ENCODE measurements around the gene RBFOX1. TPM values are rescaled to one million over a fixed set of nuclear protein-coding genes. Genes with fewer than 3 reads are reported as not detected.

The RBFOX1 gene
- total RNA-seq, 1 donor from 2014 or later, result 0.84 TPM

DNA sequence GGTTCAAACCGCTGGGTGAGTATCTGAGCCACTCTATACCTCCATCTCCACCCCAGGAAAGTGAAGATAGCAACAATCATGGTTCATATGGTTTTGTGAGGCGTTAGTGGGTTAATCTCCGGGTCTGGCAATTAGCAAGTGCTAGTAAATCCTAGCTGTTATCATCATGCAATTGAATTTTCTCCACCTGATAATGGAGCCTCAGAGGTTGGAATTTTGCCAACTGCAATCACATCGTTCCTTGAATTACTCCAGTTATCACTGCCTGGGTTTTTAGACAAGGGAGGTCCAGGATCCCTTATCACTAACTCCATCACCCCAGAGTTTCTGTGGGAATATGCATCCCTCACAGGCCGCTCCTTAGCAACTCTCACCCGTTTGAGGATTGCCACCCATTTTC, 311.5 kb downstream of the RBFOX1 start:
- Histone ChIP-seq H3K9ac (ENCODE audit: low read length) (no peak overlapping the region), H3K27me3 (ENCODE audit: insufficient read depth, low read length) (no peaks in the 10 kb centered on the region), H3K36me3 (ENCODE audit: insufficient read depth, low read length) (no peaks in the 10 kb centered on the region), H4K20me1 (ENCODE audit: insufficient read depth, low read length) (no peaks in the 10 kb centered on the region), H3K27ac (ENCODE audit: low read depth, low read length) (no peak overlapping the region), H3K4me3 (ENCODE audit: insufficient read depth, low read depth, low read length) (no peak overlapping the region), H3K79me2 (ENCODE audit: insufficient read depth, low read length) (no peaks in the 10 kb centered on the region), H3K9me3 (ENCODE audit: insufficient read depth, low read depth, low read length) (peaks cover 7% of the 10 kb centered on the region), H2AFZ (ENCODE audit: low read depth, low read length) (no peak overlapping the region), H3K4me2 (ENCODE audit: low read length) (no peak overlapping the region), H3K4me1 (ENCODE audit: insufficient read depth, low read length) (no peaks in the 10 kb centered on the region)
- TF ChIP-seq EZH2 (IDR thresholded peaks at IDR 0.05; ENCODE audit: insufficient read depth, low read length), result no peak
- TF ChIP-seq, protein P1, sequence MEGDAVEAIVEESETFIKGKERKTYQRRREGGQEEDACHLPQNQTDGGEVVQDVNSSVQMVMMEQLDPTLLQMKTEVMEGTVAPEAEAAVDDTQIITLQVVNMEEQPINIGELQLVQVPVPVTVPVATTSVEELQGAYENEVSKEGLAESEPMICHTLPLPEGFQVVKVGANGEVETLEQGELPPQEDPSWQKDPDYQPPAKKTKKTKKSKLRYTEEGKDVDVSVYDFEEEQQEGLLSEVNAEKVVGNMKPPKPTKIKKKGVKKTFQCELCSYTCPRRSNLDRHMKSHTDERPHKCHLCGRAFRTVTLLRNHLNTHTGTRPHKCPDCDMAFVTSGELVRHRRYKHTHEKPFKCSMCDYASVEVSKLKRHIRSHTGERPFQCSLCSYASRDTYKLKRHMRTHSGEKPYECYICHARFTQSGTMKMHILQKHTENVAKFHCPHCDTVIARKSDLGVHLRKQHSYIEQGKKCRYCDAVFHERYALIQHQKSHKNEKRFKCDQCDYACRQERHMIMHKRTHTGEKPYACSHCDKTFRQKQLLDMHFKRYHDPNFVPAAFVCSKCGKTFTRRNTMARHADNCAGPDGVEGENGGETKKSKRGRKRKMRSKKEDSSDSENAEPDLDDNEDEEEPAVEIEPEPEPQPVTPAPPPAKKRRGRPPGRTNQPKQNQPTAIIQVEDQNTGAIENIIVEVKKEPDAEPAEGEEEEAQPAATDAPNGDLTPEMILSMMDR (IDR thresholded peaks at IDR 0.05; ENCODE audit: insufficient read depth, low read depth, low read length), result no peak
- Mint-ChIP-seq H3K4me3 (ENCODE audit: unreplicated experiment) (no peak overlapping the region), H3K4me1 (ENCODE audit: low read depth, unreplicated experiment) (no peaks in the 10 kb centered on the region), H3K27ac (ENCODE audit: unreplicated experiment) (no peak overlapping the region), H3K36me3 (ENCODE audit: low read depth, unreplicated experiment) (no peaks in the 10 kb centered on the region), H3K9me3 (ENCODE audit: unreplicated experiment) (no peaks in the 10 kb centered on the region), H3K27me3 (ENCODE audit: low read depth, unreplicated experiment) (peaks cover 9% of the 10 kb centered on the region)
- DNase-seq (ENCODE audit: low read depth) (no peak), FAIRE-seq (no peak)

GRCh38 chr16:7644811-7645210, 312.2 kb downstream of the RBFOX1 start:
- Histone ChIP-seq H3K79me2 (ENCODE audit: insufficient read depth, low read length) (no peaks in the 10 kb centered on the region), H4K20me1 (ENCODE audit: insufficient read depth, low read length) (no peaks in the 10 kb centered on the region), H2AFZ (ENCODE audit: low read depth, low read length) (no peak overlapping the region), H3K27me3 (ENCODE audit: insufficient read depth, low read length) (no peaks in the 10 kb centered on the region), H3K9ac (ENCODE audit: low read length) (no peak overlapping the region), H3K4me2 (ENCODE audit: low read length) (no peak overlapping the region), H3K4me3 (ENCODE audit: insufficient read depth, low read depth, low read length) (no peak overlapping the region), H3K4me1 (ENCODE audit: insufficient read depth, low read length) (no peaks in the 10 kb centered on the region), H3K27ac (ENCODE audit: low read depth, low read length) (no peak overlapping the region), H3K36me3 (ENCODE audit: insufficient read depth, low read length) (no peaks in the 10 kb centered on the region), H3K9me3 (ENCODE audit: insufficient read depth, low read depth, low read length) (peaks cover 11% of the 10 kb centered on the region)
- Mint-ChIP-seq H3K4me3 (ENCODE audit: unreplicated experiment) (no peak overlapping the region), H3K36me3 (ENCODE audit: low read depth, unreplicated experiment) (no peaks in the 10 kb centered on the region), H3K4me1 (ENCODE audit: low read depth, unreplicated experiment) (no peaks in the 10 kb centered on the region), H3K27ac (ENCODE audit: unreplicated experiment) (no peak overlapping the region), H3K27me3 (ENCODE audit: low read depth, unreplicated experiment) (peaks cover 15% of the 10 kb centered on the region), H3K9me3 (ENCODE audit: unreplicated experiment) (no peaks in the 10 kb centered on the region)
- TF ChIP-seq, protein P1 (IDR thresholded peaks at IDR 0.05; ENCODE audit: insufficient read depth, low read depth, low read length), result no peak
- TF ChIP-seq EZH2 (IDR thresholded peaks at IDR 0.05; ENCODE audit: insufficient read depth, low read length), result no peak
- FAIRE-seq (no peak), DNase-seq (ENCODE audit: low read depth) (no peak)

GRCh38 chr16:7646821-7647500, 314.3 kb downstream of the RBFOX1 start:
- Mint-ChIP-seq H3K27me3 (ENCODE audit: low read depth, unreplicated experiment) (peaks cover 18% of the 10 kb centered on the region), H3K4me1 (ENCODE audit: low read depth, unreplicated experiment) (peaks cover 2% of the 10 kb centered on the region), H3K4me3 (ENCODE audit: unreplicated experiment) (no peak overlapping the region), H3K27ac (ENCODE audit: unreplicated experiment) (no peak overlapping the region), H3K36me3 (ENCODE audit: low read depth, unreplicated experiment) (no peaks in the 10 kb centered on the region), H3K9me3 (ENCODE audit: unreplicated experiment) (peaks cover 3% of the 10 kb centered on the region)
- Histone ChIP-seq H3K36me3 (ENCODE audit: insufficient read depth, low read length) (no peaks in the 10 kb centered on the region), H3K4me1 (ENCODE audit: insufficient read depth, low read length) (no peaks in the 10 kb centered on the region), H3K4me3 (ENCODE audit: insufficient read depth, low read depth, low read length) (no peak overlapping the region), H3K9me3 (ENCODE audit: insufficient read depth, low read depth, low read length) (peaks cover 14% of the 10 kb centered on the region), H3K27ac (ENCODE audit: low read depth, low read length) (no peak overlapping the region), H2AFZ (ENCODE audit: low read depth, low read length) (no peak overlapping the region), H3K27me3 (ENCODE audit: insufficient read depth, low read length) (no peaks in the 10 kb centered on the region), H3K9ac (ENCODE audit: low read length) (no peak overlapping the region), H4K20me1 (ENCODE audit: insufficient read depth, low read length) (no peaks in the 10 kb centered on the region), H3K4me2 (ENCODE audit: low read length) (no peak overlapping the region), H3K79me2 (ENCODE audit: insufficient read depth, low read length) (no peaks in the 10 kb centered on the region)
- FAIRE-seq (no peak), DNase-seq (ENCODE audit: low read depth) (no peak)
- TF ChIP-seq EZH2 (IDR thresholded peaks at IDR 0.05; ENCODE audit: insufficient read depth, low read length), result no peak
- TF ChIP-seq, protein P1 (IDR thresholded peaks at IDR 0.05; ENCODE audit: insufficient read depth, low read depth, low read length), result no peak
